Measurements from ENCODE around the gene MAN1A1. TPM values are rescaled to one million over a fixed set of nuclear protein-coding genes. Genes with fewer than 3 reads are reported as not detected.
"Not testable (repeated sequence)": the region's sequence is repeated elsewhere in the genome, so short reads cannot be mapped to it uniquely, and the experiment has no call there.

MAN1A1 gene
- total RNA-seq, 3 donors from 2014 or later, result 45.1 to 74.2 (median 66.4) TPM

GRCh38 chr6:119161438-119161837 is 188.1 kb downstream of the MAN1A1 start:
- no peak for TF ChIP-seq CTCF (IDR thresholded peaks at IDR 0.05)
- ATAC-seq (no peak), DNase-seq (no peak)
- H3K36me3 ChIP-seq (ENCODE audit: low read depth), result no peaks in the 10 kb centered on the region
- H3K4me3 ChIP-seq, result no peak overlapping the region
- intact Hi-C loops (cut with DNase I, micrococcal nuclease), result no loop called here
- H3K9me3 ChIP-seq, result no peaks in the 10 kb centered on the region
- H3K4me1 ChIP-seq (ENCODE audit: low read depth), result no peaks in the 10 kb centered on the region

- DNase-seq, result no peak
- no peak for ATAC-seq
- Histone ChIP-seq H3K4me1 (ENCODE audit: low read depth) (no peaks in the 10 kb centered on the region), H3K9me3 (no peaks in the 10 kb centered on the region), H3K36me3 (ENCODE audit: low read depth) (no peaks in the 10 kb centered on the region), H3K4me3 (no peak overlapping the region)
- intact Hi-C loops (cut with DNase I, micrococcal nuclease), result no loop called here
- TF ChIP-seq CTCF (IDR thresholded peaks at IDR 0.05), result no peak
These were observed 188.7 kb downstream of the MAN1A1 start for GRCh38 chr6:119160911-119161310.

- Histone ChIP-seq H3K9me3 (no peaks in the 10 kb centered on the region), H3K4me1 (ENCODE audit: low read depth) (no peaks in the 10 kb centered on the region), H3K36me3 (ENCODE audit: low read depth) (no peaks in the 10 kb centered on the region), H3K4me3 (no peak overlapping the region)
- intact Hi-C loops (cut with DNase I, micrococcal nuclease), result no loop called here
- DNase-seq (peak in 1 of 3 donors; percentile 19), ATAC-seq (peak; percentile 61)
- TF ChIP-seq CTCF (IDR thresholded peaks at IDR 0.05), result no peak
These were observed 191.3 kb downstream of the MAN1A1 start for GRCh38 chr6:119158057-119158848.

- TF ChIP-seq CTCF (IDR thresholded peaks at IDR 0.05), result no peak
- ATAC-seq, result no peak
- no peak for DNase-seq
- intact Hi-C loops (cut with DNase I, micrococcal nuclease), result no loop called here
- Histone ChIP-seq H3K9me3 (no peaks in the 10 kb centered on the region), H3K4me1 (ENCODE audit: low read depth) (no peaks in the 10 kb centered on the region), H3K36me3 (ENCODE audit: low read depth) (no peaks in the 10 kb centered on the region), H3K4me3 (no peak overlapping the region)
These were observed 192.1 kb downstream of the MAN1A1 start for GRCh38 chr6:119157506-119157815.

GRCh38 chr6:119156757-119157505 is 192.6 kb downstream of the MAN1A1 start:
- no peak for ATAC-seq
- no peaks in the 10 kb centered on the region for H3K9me3 ChIP-seq
- DNase-seq, result no peak
- no peaks in the 10 kb centered on the region for H3K4me1 ChIP-seq (ENCODE audit: low read depth)
- no peak overlapping the region for H3K4me3 ChIP-seq
- no peak for TF ChIP-seq CTCF (IDR thresholded peaks at IDR 0.05)
- intact Hi-C loops (cut with DNase I, micrococcal nuclease), result no loop called here
- no peaks in the 10 kb centered on the region for H3K36me3 ChIP-seq (ENCODE audit: low read depth)

- H3K4me1 ChIP-seq (ENCODE audit: low read depth); H3K4me3 ChIP-seq; H3K36me3 ChIP-seq (ENCODE audit: low read depth); DNase-seq; H3K9me3 ChIP-seq; ATAC-seq; intact Hi-C loops (cut with DNase I, micrococcal nuclease): not testable (repeated sequence)
These were observed 193.5 kb downstream of the MAN1A1 start for GRCh38 chr6:119156082-119156481.

Data from mucosa of descending colon (tissue), 3 donors.